SK-N-MC (cell line): ENCODE results near the gene IL4R.

Source experiments
- DNase-seq: peaks from one replicate; pipeline ENCODE4 v3.0.0-alpha.2; 2011; ENCODE audit warnings: low read depth, low spot score
- H3K27ac ChIP-seq: fragments of 200-600 bp; sonication (generic); 2 replicates; pipeline ENCODE4 v1.5.1; 2016; ENCODE audit warnings: mixed run types
- H3K36me3 ChIP-seq: fragments of 200-600 bp; sonication (generic); 2 replicates; pipeline ENCODE4 v1.6.1; 2017; ENCODE audit warnings: antibody characterized with exemption, low read length, mixed read lengths; ENCODE audit not compliant: insufficient read depth
- H3K4me3 ChIP-seq: fragments of 200-600 bp; sonication (generic); 2 replicates; pipeline ENCODE4 v1.5.1; 2016
- H3K9ac ChIP-seq: fragments of 200-600 bp; sonication (generic); 2 replicates; pipeline ENCODE4 v1.8.0; 2017; ENCODE audit warnings: mixed run types, mixed read lengths; ENCODE audit not compliant: insufficient read length
- H3K9me3 ChIP-seq: fragments of 200-600 bp; sonication (generic); 2 replicates; pipeline ENCODE4 v1.6.1; 2017; ENCODE audit warnings: low read depth, mild to moderate bottlenecking, antibody characterized with exemption, low read length, moderate library complexity, mixed read lengths
- EZH2 ChIP-seq: fragments of 200-600 bp; sonication (generic); IDR thresholded peaks from one replicate; pipeline ENCODE4 v1.6.1; 2017; ENCODE audit warnings: antibody characterized with exemption
- FOXP2 ChIP-seq: optimal IDR thresholded peaks from 2 replicates; pipeline ENCODE3; 2011; ENCODE audit warnings: mild to moderate bottlenecking, moderate library complexity; ENCODE audit not compliant: insufficient read depth; ENCODE audit errors: extremely low read length, control extremely low read depth
- POLR2AphosphoS5 ChIP-seq: IDR thresholded peaks from 2 replicates; pipeline ENCODE4 v1.6.1; 2012; ENCODE audit warnings: mild to moderate bottlenecking, low read depth, low read length, borderline replicate concordance

IL4R gene

DNA sequence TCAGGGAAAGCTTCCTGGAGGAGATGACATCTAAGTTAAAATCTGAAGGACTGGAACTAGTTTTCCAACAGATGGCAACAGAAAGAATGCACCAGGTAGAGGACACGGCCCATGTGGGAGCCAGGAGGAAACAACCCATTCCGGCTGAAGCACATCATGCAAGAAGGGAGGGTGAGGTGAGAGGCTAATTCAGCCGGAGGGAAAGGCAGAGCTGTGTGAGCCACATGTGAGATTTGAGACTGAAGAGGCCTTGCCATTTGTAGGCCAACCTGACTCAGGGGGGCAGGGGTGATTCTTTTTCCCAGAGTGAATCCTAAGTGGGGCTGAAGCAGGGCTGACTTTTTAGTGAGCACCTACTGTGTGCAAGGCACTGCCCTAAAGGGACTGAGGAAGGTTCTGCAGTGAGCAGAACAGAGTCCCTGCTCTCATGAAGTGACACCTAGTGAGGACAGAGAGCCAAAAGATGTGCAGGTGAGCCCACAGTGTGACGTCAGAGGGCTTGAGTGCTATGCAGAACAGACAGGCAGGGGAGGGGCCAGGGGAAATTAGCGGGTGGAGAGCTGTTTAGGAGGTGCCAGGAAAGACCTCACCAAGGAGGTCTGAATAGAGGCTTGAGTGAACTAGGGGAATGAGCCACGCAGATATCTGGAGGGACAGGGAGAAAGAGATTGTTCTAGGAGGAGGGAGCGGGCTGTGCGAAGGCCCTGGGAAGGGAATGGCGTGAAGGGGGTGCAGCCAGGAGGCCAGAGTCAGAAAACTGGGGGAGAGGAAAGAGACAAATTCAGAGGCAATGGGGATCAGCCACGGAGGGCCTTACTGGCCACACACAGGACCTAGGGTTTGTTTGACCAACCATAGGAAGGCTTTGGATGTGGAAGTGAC is 68.4 kb downstream of the IL4R start:
- no peak overlapping the region for H3K27ac ChIP-seq
- TF ChIP-seq POLR2AphosphoS5 (no peak), FOXP2 (no peak), EZH2 (no peak)

DNA sequence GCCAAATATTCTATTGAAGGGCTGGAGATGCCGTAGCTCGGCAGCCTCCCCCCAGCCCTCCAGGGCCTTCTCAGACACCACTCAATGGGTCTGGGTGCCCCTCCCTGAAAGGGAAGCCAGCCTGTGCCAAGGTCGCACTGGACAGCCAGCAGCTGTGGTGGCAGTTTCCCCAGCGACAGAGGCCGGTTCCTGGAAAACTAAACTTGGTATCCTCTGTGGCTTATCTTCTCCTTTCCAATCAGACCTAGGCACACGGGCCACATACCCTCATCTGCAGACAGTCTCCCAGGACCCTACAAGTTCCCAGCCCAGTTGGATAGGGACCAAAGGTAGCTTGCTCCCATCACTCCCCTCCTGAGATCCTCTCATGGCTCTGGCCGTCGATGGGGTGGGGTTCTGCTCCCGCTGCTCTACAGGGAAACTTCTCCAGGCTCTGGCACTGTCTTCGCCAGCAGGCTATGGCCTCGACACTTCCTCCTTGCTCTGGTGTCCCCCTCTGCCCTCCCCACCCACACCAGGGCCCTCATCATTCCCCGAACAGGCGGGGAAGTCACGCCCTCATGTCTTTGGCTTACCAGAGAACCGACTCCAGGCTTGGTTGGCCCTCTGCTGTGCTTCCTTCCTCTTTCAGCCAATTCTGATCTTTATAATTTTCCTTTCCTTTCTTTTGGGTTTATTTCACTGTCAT is 69.9 kb downstream of the IL4R start:
- Histone ChIP-seq H3K27ac (no peak overlapping the region), H3K9me3 (no peaks in the 10 kb centered on the region), H3K4me3 (no peak overlapping the region), H3K9ac (no peak overlapping the region), H3K36me3 (no peaks in the 10 kb centered on the region)
- DNase-seq, result no peak
- TF ChIP-seq FOXP2 (no peak), EZH2 (no peak), POLR2AphosphoS5 (no peak)

More for the DNA sequence above, 68.4 kb downstream of the IL4R start:
- no peak for DNase-seq
- Histone ChIP-seq H3K36me3 (no peaks in the 10 kb centered on the region), H3K9ac (no peak overlapping the region), H3K9me3 (no peaks in the 10 kb centered on the region), H3K4me3 (no peak overlapping the region)

DNA sequence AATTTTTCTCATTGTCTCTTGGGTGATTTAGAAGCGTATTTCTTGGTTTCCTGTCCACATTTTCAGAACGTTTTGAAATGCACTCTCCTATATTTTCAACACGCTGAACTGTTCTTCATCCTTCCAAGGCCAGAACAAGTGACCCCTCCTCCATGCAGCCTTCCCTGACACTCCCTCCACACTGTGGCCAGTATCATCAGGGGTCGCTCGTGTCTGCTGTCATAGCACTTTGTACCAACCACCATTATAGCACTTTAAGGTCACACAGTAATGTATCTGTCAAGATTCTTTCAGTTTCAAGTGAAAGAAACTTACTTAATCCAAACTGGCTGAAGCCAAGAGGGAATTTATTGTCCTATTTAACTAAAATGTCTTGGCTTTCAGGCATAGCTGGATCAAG is 70.7 kb downstream of the IL4R start:
- Histone ChIP-seq H3K4me3 (no peak overlapping the region), H3K36me3 (no peaks in the 10 kb centered on the region), H3K9ac (no peak overlapping the region), H3K27ac (no peak overlapping the region), H3K9me3 (no peaks in the 10 kb centered on the region)
- DNase-seq, result no peak
- TF ChIP-seq EZH2, result no peak
- TF ChIP-seq POLR2AphosphoS5, result no peak
- no peak for TF ChIP-seq FOXP2

DNA sequence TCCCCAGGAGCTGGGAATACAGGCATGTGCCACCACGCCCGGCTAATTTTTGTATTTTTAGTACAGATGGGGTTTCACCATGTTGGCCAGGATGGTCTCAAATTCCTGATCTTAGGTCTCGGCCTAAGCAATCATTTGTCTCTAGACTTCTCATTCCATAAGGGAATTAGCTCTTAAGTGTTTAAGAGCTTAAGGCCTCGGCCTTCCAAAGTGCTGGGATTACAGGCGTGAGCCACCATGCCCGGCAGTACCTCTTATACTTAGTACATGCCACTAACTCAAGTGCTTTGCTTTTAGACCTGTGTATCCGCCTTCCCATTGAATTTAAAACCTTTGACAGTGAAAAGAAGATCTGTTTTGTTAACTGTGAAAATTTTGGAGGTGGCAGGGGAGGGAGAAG is 71.6 kb downstream of the IL4R start:
- no peaks in the 10 kb centered on the region for H3K36me3 ChIP-seq
- H3K9ac ChIP-seq, result no peak overlapping the region
- H3K9me3 ChIP-seq, result no peaks in the 10 kb centered on the region
- TF ChIP-seq POLR2AphosphoS5, result no peak
- no peak for TF ChIP-seq EZH2
- no peak for TF ChIP-seq FOXP2
- H3K4me3 ChIP-seq, result no peak overlapping the region
- DNase-seq, result no peak
- H3K27ac ChIP-seq, result no peak overlapping the region

DNA sequence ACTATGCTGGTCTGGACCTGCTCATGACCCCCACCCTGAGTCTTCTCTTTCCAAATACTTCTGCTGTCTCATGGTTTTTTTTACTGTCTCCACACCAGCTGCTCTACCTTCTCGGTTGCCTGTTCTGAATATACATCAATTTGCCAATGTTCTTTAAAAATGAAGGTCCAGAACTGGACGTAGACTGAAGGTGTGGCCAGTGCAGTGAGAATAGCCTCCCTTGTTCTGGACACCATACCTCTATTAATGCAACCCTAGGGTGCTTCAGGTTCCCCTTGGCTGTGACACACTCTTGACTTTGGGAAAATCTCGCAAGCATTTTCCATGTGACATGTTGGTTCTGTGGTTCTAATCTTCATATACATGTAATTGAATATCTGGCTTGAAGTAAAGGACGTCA is 72.9 kb downstream of the IL4R start:
- H3K9me3 ChIP-seq, result no peaks in the 10 kb centered on the region
- H3K9ac ChIP-seq, result no peak overlapping the region
- H3K4me3 ChIP-seq, result no peak overlapping the region
- DNase-seq, result no peak
- TF ChIP-seq POLR2AphosphoS5 (no peak), EZH2 (no peak), FOXP2 (no peak)
- H3K27ac ChIP-seq, result no peak overlapping the region
- H3K36me3 ChIP-seq, result no peaks in the 10 kb centered on the region

DNA sequence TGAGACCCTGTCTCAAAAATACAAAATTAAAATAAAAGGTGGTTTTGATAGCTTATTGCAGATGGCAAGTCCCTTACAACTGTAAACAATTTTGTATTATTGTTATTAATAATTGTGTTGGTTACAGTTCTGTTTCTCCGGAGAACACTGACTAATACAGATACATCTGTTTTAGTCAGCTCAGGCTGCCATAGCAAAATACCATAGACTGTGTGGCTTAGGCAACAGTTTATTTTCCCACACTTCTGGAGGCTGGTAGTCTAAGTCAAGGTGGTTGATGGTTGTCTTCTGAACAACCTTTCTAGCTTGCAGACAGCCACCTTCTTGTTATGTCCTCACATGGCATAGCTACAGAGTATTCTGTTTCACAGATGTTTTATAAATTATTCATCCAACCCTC is 74.0 kb downstream of the IL4R start:
- TF ChIP-seq FOXP2 (no peak), EZH2 (no peak), POLR2AphosphoS5 (no peak)
- H3K36me3 ChIP-seq, result no peaks in the 10 kb centered on the region
- no peak overlapping the region for H3K9ac ChIP-seq
- no peak overlapping the region for H3K27ac ChIP-seq
- no peaks in the 10 kb centered on the region for H3K9me3 ChIP-seq
- no peak overlapping the region for H3K4me3 ChIP-seq
- no peak for DNase-seq

DNA sequence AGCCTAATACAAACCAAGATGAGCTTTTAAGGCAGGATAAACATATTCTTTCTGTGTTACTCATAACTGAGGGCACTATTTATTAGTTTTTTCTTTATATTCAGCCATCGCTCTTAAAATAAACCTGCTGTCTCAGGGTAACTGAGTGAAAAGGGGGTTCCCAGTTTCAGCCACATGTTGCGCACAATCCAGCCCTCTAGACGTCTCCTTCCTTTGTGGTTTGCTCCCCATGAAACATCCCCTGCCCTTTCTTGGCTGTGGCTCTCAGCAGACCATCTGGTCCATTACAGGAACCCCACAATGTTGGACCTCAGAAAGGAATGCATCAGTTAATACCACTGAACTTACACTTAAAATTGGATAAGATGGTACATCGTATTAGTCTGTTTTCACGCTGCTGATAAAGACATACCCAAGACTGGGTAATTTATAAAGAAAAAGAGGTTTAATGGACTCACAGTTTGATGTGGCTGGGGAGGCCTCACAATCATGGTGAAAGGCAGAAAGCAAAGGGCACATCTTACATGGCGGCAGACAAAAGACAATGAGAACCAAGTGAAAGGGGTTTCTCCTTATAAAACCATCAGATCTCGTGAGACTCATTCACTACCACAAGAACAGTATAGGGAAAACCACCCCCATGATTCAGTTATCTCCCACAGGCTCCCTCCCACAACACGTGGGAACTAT is 75.6 kb downstream of the IL4R start:
- H3K9me3 ChIP-seq, result no peaks in the 10 kb centered on the region
- H3K9ac ChIP-seq, result no peak overlapping the region
- no peak for DNase-seq
- H3K27ac ChIP-seq, result no peak overlapping the region
- TF ChIP-seq POLR2AphosphoS5 (no peak), FOXP2 (no peak), EZH2 (no peak)
- H3K4me3 ChIP-seq, result no peak overlapping the region
- H3K36me3 ChIP-seq, result no peaks in the 10 kb centered on the region

DNA sequence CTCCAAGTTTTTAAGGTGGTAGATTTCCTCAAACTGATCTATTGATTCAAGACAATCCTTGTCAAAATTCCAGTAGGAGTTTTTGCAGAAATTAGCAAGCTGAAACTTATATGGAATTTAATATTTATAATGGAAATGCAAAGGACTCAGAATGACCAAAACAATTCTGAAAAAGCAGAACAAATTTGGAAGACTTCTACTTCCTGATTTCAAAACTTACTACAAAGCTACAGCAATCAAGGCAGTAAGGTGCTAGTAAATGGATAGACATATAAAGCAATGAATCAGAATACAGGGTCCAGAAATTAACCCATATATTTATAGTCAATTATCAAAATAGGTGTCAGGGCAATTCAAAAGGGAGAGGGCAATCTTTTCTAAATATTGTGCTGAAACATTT is 76.4 kb downstream of the IL4R start:
- Histone ChIP-seq H3K9me3 (no peaks in the 10 kb centered on the region), H3K36me3 (no peaks in the 10 kb centered on the region), H3K4me3 (no peak overlapping the region), H3K9ac (no peak overlapping the region), H3K27ac (no peak overlapping the region)
- no peak for DNase-seq
- TF ChIP-seq EZH2 (no peak), POLR2AphosphoS5 (no peak), FOXP2 (no peak)
